HepG2 (cell line): ENCODE data around the gene SPINDOC. TPM values are rescaled to one million over a fixed set of nuclear protein-coding genes. Genes with fewer than 3 reads are reported as not detected.
A peak's percentile ranks its signal among the peaks of the same experiment; 100 is the strongest.

Experiments used
- AFF4 ChIP-seq: sonication (generic); formaldehyde crosslinking; IDR thresholded peaks from 2 replicates; pipeline ENCODE4 v1.4.0; 2020; ENCODE audit warnings: missing genetic modification reagents
- CBX2 ChIP-seq, 2 experiments: fragments of 200-600 bp in 1 of 2; sonication (generic); formaldehyde crosslinking in 1 of 2; IDR thresholded peaks; 2 replicates each; pipeline versions ENCODE4 v1.7.0 to v1.8.1; 2018 to 2022; ENCODE audit warnings: low read depth in 2 of 2, low read length in 1 of 2, mild to moderate bottlenecking in 1 of 2, missing genetic modification reagents in 1 of 2
- HNF4G ChIP-seq, 2 experiments: sonication (generic) in 1 of 2; formaldehyde crosslinking in 1 of 2; IDR thresholded peaks; 2 replicates each; pipeline versions ENCODE4 v1.4.0 to v1.6.1; 2011 to 2020; ENCODE audit warnings: borderline replicate concordance in 2 of 2, low read depth in 2 of 2, mild to moderate bottlenecking in 2 of 2, low read length in 1 of 2, missing genetic modification reagents in 1 of 2, moderate library complexity in 1 of 2
- KAT8 ChIP-seq: IDR thresholded peaks from 2 replicates; pipeline ENCODE4 v1.6.1; 2016; ENCODE audit warnings: missing genetic modification reagents, missing compliant biosample characterization
- LRRFIP1 ChIP-seq: sonication (generic); formaldehyde crosslinking; conservative IDR thresholded peaks from 2 replicates; pipeline ENCODE4 v1.4.0; 2020; ENCODE audit warnings: missing genetic modification reagents
- PCBP1 ChIP-seq: fragments of 200-400 bp; formaldehyde crosslinking; IDR thresholded peaks from 2 replicates; pipeline ENCODE4 v1.6.1; 2017; ENCODE audit warnings: mild to moderate bottlenecking, low read depth, low read length, borderline replicate concordance
- PHB2 ChIP-seq: fragments of 450-650 bp; IDR thresholded peaks from 2 replicates; pipeline ENCODE4 v1.6.1; 2018; ENCODE audit not compliant: partially characterized antibody
- PRDM4 ChIP-seq: sonication (generic); formaldehyde crosslinking; IDR thresholded peaks from 2 replicates; pipeline ENCODE4 v1.9.0; 2021; ENCODE audit warnings: missing genetic modification reagents, borderline replicate concordance
- RFXANK ChIP-seq: IDR thresholded peaks from 2 replicates; pipeline ENCODE4 v1.6.1; 2016
- TAF15 ChIP-seq: fragments of 200-400 bp; formaldehyde crosslinking; IDR thresholded peaks from one replicate; pipeline ENCODE4 v1.6.1; 2018; ENCODE audit warnings: mild to moderate bottlenecking, low read depth, low read length; ENCODE audit not compliant: poor library complexity, severe bottlenecking
- TFE3 ChIP-seq: IDR thresholded peaks from 2 replicates; pipeline ENCODE4 v1.6.1; 2016
- THAP8 ChIP-seq: sonication (generic); formaldehyde crosslinking; IDR thresholded peaks from 2 replicates; pipeline ENCODE4 v1.5.1; 2020; ENCODE audit warnings: missing genetic modification reagents, mild to moderate bottlenecking, borderline replicate concordance
- ZNF230 ChIP-seq: sonication (generic); formaldehyde crosslinking; IDR thresholded peaks from 2 replicates; pipeline ENCODE4 v1.4.0; 2020; ENCODE audit warnings: mild to moderate bottlenecking, missing genetic modification reagents
- ZNF264 ChIP-seq: sonication (generic); formaldehyde crosslinking; IDR thresholded peaks from 2 replicates; pipeline ENCODE4 v1.4.0; 2020; ENCODE audit warnings: missing genetic modification reagents
- ZNF337 ChIP-seq: sonication (generic); formaldehyde crosslinking; IDR thresholded peaks from 2 replicates; pipeline ENCODE4 v1.5.1; 2020; ENCODE audit warnings: missing genetic modification reagents, low read depth, mild to moderate bottlenecking, borderline replicate concordance
- ZNF652 ChIP-seq: IDR thresholded peaks from 2 replicates; pipeline ENCODE4 v1.6.1; 2016; ENCODE audit warnings: low read depth, borderline replicate concordance
- ZNF691 ChIP-seq: sonication (generic); formaldehyde crosslinking; IDR thresholded peaks from 2 replicates; pipeline ENCODE4 v1.4.0; 2020; ENCODE audit warnings: missing genetic modification reagents, low read depth, mild to moderate bottlenecking, borderline replicate concordance
- polyA plus RNA-seq, 8 experiments: library from polyadenylated mRNA; depleted of rRNA in 3 of 8; stranded (reverse) in 7 of 8; unstranded in 1 of 8; fragments of >200 nt; fragmentation: Illumina TruSeq in 4 of 8; extraction: Trizol in 4 of 8; gene quantifications; 2 replicates each; pipeline versions ENCODE4 v1.2.1 to v1.2.3, GENCODE V29; 2011 to 2016; ENCODE audit warnings: low read depth in 4 of 8, missing spikeins in 1 of 8, mixed read lengths in 1 of 8; ENCODE audit not compliant: insufficient read depth in 1 of 8
- total RNA-seq, 5 experiments: library from RNA; depleted of rRNA; stranded (reverse); fragments of >200 nt; fragmentation: Illumina TruSeq; extraction: Trizol; gene quantifications; 2 replicates each; pipeline ENCODE4 v1.2.3, GENCODE V29; 2016; ENCODE audit warnings: low read depth in 1 of 5

SPINDOC gene
- total and polyA plus RNA-seq, 2 of the 13 experiments (the other 11 are each of a cell fraction or from before 2014, with no cell fraction given), result 21.4 to 29.9 TPM

- TF ChIP-seq AFF4 (CRISPR knock-in tag), result no peak
- no peak for TF ChIP-seq TAF15
- TF ChIP-seq KAT8, result peak; percentile 48; the same call in 1 of the 2 replicates
- TF ChIP-seq LRRFIP1 (CRISPR knock-in tag), result no peak
- TF ChIP-seq PHB2, result no peak
- no peak for TF ChIP-seq PCBP1
- no peak for TF ChIP-seq ZNF691 (CRISPR knock-in tag)
- 0 out of 2 replicates have a peak, but pooled peaks have one; percentile 29 for TF ChIP-seq TFE3 (CRISPR knock-in tag)
- TF ChIP-seq PRDM4 (CRISPR knock-in tag), result no peak
- TF ChIP-seq ZNF230 (CRISPR knock-in tag), result no peak
- no peak for TF ChIP-seq ZNF652 (CRISPR knock-in tag)
- no peak for TF ChIP-seq HNF4G (IDR thresholded peaks at IDR 0.05; ENCODE audit: borderline replicate concordance, low read depth, low read length)
- no peak for TF ChIP-seq HNF4G (CRISPR knock-in tag; IDR thresholded peaks at IDR 0.05; ENCODE audit: borderline replicate concordance, low read depth)
- TF ChIP-seq ZNF337 (CRISPR knock-in tag), result no peak
- TF ChIP-seq THAP8 (CRISPR knock-in tag), result no peak
- TF ChIP-seq RFXANK (CRISPR knock-in tag), result no peak
- TF ChIP-seq CBX2 (IDR thresholded peaks at IDR 0.05; ENCODE audit: low read depth, low read length), result no peak
- TF ChIP-seq CBX2 (CRISPR knock-in tag; IDR thresholded peaks at IDR 0.05; ENCODE audit: low read depth), result no peak
- TF ChIP-seq ZNF264 (CRISPR knock-in tag), result no peak
Observed at GRCh38 chr11:63862923-63863322, 49.7 kb downstream of the SPINDOC start (continued).
